HG03520 (cell line): ENCODE results near the gene C19orf81.
"Not testable (repeated sequence)": the region's sequence is repeated elsewhere in the genome, so short reads cannot be mapped to it uniquely, and the experiment has no call there.

Experiments
- ATAC-seq: cut with Tn5 transposase; IDR thresholded peaks from one replicate; pipeline ENCODE4 v1.9.1; 2021; ENCODE audit warnings: mild to moderate bottlenecking, moderate library complexity; ENCODE audit not compliant: unreplicated experiment

The C19orf81 gene

DNA sequence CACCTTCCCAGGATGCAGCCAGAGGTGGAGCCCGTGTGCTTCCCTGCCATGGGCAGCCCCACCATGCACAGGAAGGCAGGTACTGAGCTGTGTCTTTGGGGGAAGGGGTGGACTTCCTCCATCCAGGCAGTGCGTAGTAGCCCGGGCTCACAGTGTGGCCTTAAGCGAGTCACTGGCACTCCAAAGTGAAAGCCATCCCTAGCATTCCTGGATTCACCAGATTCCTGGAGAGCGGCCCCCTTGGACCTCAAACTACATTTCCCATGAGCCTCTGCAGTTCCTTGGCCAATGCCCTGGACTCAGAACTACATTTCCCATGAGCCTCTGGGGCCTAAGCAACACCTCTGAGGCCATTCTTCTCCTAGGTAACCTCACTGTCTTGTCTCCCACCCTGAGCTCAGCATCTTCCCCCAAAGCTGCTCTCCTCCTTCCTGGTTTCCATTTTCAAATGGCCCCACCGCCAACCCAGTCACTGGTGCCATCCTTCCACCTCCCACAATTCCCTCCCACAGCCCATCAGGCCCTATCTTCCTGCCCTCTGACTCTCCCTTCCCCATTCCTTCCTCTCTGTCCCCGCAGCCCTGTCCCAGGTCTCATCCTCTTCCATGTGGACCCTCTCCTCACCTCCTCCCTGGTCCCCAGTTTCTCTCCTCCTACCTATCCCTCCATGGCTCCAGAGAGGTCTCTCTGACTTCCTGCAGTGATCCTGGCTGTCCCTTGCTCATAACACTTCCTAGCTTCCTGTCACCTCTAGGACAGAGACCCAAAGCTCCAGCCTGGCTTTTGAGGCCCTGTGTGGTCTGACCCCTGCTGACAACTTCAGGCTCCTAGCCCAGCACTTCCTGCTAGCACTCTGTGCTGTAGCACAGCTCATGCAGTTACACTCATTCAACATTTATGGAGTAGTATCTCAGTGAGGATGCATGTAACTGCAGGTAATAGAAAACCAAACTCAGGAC is at the start of gene C19orf81:
C19orf81 (plus strand) TSS at position 13 of the 959 bp plus-strand sequence; CDS start at position 13, 0 bp downstream.
- no peak for ATAC-seq

DNA sequence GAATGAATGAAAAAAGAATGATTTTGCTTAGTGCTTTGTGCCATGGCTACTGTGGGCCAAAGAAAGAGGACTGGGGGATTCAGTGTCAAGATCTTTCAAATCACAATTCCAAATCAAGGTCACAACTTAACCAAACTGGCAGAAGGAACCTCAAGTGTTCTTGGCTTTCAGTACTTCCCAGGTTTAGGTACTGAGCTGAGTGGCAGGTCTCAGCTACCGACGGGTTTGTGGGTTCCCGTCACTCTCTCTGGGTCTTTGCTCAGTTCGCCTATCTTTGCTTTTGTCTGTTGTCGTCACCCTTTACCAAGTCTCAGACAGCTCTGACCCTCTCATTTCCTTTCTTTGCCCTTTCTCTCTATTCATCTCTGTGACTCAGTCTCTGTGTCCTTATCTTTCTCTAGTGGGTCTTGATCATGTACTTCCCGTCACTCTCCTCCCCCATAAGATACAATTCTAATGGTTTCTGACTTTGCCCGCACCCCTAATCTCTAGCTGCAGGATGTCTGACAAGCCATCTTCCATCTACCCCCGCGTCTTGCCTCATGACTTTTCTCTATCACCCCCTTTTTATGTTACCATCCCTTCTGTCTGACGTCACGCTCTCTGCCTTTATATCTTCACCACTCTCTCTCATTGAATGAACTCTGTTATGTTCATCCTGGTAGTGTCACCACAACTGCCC is 47.7 kb upstream of the C19orf81 start:
- ATAC-seq = no peak

DNA sequence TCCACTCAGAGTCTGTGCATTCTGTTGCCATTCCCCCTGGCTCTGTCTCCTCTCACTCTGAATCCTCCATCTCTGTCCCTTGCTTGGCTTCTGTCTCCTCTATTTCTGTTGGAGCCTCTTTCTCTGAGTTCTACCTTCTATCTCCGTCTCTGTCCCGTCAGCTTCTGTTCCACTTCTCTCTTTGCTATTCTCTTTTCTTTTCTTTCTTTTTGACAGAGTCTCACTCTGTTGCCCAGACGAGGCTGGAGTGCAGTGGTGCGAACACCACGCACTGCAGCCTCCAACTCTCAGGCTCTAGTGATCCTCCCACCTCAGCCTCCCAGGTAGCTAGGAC is 47.2 kb upstream of the C19orf81 start:
- no peak for ATAC-seq

- no peak for ATAC-seq
These were observed 46.7 kb upstream of the C19orf81 start for GRCh38 chr19:50602496-50602895.

GRCh38 chr19:50602935-50603334 is 46.3 kb upstream of the C19orf81 start:
- ATAC-seq = no peak

DNA sequence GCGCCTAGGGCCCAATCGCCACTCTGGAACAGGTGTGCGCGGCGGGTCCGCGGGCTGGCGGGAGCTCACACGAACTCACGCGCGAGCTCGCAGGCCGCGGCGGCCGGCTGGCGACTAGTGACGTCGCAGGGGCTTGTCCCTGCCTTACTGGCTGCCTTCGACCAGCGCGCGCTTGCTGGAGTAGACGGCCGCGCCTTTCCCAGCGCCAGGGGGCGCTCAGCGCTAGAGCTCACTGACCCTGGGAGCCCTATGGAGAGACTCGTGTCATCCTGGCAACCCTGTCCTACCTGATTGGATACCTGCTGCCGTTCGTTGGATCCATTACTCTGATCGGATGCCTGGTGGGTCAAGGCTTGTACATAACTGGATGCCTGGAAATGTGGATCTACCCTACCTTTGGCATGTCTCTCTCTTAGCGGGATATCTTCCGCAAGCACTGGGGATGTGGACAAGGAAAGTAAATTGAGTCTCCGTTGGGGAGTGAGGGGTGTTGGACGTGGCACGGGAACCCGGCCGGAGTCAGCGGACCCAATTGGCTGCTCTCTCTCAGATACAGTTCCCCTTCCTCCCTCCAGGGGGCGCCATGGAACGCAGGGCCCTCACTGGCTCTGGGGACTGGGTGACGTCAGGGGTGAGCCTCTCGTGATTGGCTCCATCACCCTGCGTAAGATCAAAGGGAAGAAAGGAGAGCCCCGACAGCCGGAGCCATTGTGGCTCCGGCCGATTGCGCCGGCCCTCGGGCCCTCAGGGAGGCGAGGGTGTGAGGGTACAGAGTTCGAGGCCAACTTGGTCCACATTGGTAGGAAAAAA is 44.8 kb upstream of the C19orf81 start:
- ATAC-seq = not testable (repeated sequence)

DNA sequence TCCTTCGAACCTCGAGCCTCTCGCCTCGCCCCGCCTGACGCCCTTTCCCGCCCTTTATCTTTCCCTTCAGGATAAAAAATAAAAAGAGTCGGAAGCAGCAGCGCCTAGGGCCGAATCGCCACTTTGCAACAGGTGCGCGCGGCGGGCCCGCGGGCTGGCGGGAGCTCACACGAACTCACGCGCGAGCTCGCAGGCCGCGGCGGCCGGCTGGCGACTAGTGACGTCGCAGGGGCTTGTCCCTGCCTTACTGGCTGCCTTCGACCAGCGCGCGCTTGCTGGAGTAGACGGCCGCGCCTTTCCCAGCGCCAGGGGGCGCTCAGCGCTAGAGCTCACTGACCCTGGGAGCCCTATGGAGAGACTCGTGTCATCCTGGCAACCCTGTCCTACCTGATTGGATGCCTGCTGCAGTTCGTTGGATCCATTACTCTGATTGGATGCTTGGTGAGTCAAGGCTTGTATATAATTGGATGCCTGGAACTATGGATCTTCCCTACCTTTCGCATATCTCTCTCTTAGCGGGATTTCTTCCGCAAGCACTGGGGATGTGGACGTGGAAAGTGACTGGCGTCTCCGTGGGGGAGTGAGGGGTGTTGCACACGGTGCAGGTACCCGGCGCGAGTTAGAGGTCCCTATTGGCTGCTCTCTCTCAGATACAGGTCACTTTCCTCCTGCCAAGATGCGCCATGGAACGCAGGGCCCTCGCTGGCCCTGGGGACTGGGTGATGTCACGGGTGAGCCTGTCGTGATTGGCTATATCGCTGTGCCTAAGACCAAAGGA is 43.0 kb upstream of the C19orf81 start:
- not testable (repeated sequence) for ATAC-seq

DNA sequence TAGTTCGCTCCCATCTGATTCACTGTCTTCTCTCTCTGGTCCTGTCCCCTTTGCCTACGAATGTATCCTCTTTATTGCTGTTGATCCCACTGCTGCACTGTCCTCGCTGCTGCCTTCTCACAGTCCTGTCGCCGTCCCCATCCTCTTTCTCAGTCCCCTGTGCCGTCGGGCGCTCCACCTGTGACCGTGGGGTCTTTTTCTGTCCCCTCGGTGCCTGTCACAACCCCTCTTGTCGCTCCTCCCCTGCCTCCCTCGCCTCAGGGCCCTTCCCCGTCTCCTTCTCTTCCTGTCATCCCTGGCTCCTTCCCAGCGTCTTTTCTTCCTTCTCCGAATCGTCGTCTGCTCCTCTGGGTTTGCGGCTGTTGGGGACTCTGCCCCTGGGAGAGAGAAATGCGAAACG is 41.9 kb upstream of the C19orf81 start:
- no peak for ATAC-seq

DNA sequence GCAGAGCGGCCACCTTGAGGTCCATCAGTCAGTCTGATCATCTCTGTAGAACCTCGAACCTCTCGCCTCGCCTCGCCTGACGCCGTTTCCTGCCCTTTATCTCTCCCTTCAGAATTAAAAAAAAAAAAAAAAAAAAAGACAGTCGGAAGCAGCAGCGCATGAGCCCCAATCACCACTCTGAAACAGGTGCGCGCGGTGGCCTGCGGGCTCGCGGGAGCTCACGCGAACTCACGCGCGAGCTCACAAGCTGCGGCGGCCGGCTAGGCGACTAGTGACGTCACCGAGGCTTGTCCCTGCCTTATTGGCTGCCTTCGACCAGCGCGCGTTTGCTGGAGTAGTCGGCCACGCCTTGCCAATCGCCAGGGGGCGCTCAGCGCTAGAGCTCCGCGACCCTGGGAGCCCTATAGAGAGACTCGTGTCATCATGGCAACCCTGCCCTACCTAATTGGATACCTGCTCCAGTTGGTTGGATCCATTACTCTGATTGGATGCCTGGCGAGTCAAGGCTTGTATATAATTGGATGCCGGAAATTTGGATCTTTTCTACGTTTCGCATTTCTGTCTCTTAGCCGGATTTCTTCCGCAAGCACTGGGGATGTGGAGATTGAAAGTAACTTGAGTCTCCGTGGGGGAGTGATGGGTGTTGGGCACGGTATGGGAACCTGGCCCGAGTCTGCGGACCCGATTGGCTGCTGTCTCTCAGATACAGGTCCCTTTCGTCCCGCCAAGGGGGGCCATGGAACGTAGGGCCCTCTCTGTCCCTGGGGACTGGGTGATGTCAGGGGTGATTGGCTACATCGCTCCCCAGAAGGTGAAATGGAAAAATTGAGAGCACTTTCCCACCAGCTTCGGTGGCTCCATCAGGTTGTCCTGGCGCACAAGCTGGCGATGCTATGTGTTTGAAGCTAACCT is 41.1 kb upstream of the C19orf81 start:
- ATAC-seq = no peak

- ATAC-seq = not testable (repeated sequence)
These were observed 36.5 kb upstream of the C19orf81 start for GRCh38 chr19:50612504-50613404.

DNA sequence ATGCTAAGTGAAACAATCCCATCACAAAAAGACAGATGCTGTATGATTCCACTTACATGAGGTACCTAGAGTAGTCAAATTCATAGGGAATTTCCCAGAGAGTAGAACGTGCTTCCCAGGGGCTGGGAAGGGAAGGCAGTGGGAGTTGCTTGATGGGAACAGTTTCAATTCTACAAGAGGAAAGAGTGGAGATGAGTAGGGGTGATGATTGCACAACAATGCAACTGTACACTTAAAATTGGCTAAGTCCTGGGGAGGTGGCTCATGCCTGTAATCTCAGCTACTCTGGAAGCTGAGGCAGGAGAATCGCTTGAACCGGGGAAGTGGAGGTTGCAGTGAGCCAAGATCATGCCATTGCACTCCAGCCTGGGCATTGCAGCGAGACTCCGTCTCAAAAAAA is 30.9 kb upstream of the C19orf81 start:
- ATAC-seq = not testable (repeated sequence)

DNA sequence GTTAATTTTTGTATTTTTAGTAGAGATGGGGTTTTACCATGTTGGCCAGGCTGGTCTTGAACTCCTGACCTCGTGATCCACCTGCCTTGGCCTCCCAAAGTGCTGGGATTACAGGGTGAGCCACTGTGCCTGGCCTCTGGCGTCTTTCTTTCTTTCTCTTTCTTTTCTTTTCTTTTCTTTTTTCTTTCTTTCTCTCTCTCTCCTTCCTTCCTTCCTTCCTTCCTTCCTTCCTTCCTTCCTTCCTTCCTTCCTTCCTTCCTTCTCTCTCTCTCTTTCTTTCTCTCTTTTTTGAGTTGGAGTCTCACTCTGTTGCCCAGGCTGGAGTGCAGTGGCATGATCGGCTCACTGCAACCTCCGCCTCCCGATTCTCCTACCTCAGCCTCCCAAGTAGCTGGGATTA is 30.1 kb upstream of the C19orf81 start:
- not testable (repeated sequence) for ATAC-seq

DNA sequence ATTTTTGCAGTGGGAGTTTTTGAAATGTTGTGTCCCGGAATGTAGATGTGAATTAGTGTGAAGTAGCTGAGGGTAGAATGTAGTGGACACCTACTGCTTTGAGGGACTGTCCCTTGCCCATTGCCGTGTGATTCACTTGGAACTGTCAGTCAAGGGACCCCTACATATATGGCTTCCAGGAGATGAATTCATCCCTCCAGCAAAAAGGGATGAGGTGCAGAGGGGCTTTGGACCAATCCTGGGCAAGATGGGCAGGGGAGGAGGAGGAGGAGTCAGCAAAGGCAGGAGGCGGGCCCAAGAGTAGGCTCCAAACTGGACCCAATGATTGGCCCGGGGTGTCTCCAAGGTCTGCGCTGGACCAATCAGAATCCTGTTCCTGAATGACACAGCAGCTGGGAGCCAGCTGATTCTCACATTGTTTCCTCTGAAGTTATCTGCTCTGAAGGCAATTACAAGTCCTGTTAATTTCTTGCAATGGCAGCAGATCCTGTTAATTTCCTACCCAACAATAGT is 28.8 kb upstream of the C19orf81 start:
- not testable (repeated sequence) for ATAC-seq

- no peak for ATAC-seq
These were observed 24.2 kb upstream of the C19orf81 start for GRCh38 chr19:50624949-50625600.

- ATAC-seq = no peak
These were observed 23.2 kb upstream of the C19orf81 start for GRCh38 chr19:50626011-50626410.

DNA sequence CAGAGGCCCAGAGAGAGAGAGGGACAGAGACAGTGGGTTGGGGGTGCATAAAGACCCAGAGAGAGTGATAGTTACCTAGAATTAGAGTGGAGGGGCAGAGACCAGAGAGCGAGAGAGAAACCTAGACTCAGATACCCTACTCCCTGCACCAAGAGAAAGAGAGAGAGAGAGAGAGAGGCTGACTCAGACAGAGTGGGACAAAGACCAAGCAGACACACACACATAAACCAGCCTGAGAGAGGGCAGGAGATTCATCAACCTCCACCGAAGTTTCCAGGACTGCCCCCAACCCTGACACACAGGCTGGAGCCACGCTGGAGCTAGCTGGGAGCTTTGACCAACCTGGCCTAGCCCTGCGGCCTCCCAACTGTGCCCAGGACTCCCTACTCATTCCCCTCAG is 22.4 kb upstream of the C19orf81 start:
- ATAC-seq = no peak

DNA sequence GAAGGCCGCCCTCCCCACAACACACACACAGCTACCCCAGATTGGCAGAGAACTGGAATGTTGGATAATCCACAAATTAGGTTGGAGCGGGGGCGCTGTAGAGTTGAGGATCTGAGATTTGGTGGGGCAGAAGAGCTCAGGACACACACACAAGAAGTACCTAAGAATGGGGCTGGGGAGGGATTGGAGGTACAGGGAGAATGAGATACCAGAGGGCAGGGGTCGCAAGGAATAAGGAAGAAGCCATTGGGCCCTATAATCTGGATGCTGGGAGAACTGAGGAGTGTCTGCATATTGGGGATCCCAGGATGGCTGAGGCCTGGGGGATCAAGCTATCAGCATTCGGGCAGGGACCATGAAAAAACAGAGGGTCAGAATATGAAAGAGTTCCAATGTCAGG is 21.1 kb upstream of the C19orf81 start:
- ATAC-seq = no peak

DNA sequence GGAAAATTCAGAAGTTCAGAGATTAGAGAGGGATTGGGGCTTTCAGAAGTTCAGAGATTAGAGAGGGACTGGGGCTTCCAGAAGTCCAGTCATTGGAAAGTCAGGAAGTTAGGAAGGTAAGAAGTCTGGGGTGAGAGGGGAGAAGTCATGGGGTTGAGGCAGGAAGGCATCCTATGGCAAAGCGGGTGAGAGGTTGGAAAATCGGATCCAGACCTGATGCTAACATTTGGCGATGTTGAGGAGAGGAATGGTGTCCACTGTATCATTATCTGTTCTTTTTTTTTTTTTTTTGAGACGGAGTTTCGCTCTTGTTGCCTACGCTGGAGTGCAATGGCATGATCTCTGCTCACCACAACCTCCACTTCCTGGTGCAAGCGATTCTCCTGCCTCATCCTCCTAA is 20.7 kb upstream of the C19orf81 start:
- ATAC-seq = no peak
